ENCODE measurements around the gene RAB8B. TPM values are rescaled to one million over a fixed set of nuclear protein-coding genes. Genes with fewer than 3 reads are reported as not detected.

RAB8B gene
- total RNA-seq, 1 experiment from 2014 or later = 8.5 TPM

DNA sequence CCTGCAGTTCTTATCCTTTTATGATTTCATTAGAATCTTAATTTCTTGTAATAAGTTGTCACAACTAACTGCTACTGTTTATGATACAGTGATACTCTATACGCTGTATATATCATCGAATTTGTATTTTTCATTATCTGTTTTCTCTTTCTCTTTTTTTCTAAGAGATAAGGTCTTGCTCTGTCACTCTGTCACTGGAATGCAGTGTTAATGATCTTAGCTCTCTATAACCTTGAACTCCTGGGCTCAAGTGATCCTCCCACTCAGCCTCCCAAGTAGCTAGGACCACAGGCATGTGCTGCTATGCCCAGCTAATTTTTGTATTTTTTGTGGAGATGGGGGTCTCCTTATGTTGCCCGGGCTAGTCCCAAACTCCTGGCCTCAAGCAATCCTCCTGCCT lies 102.8 kb downstream of the RAB8B start:
- Histone ChIP-seq H3K9me3 (ENCODE audit: low read length) (no peaks in the 10 kb centered on the region), H4K20me1 (ENCODE audit: low read length) (no peaks in the 10 kb centered on the region), H3K4me1 (ENCODE audit: insufficient read depth, low read length) (peaks cover 5% of the 10 kb centered on the region; the same call in 1 of the 2 replicates), H3K9ac (ENCODE audit: low read length) (no peak overlapping the region), H3K27me3 (ENCODE audit: low read length) (no peaks in the 10 kb centered on the region), H3K79me2 (ENCODE audit: low read length) (no peaks in the 10 kb centered on the region), H3K4me3 (ENCODE audit: low read length) (no peak overlapping the region), H3K4me2 (ENCODE audit: low read length) (no peak overlapping the region), H3K27ac (ENCODE audit: low read length) (no peak overlapping the region), H2AFZ (ENCODE audit: low read length) (no peak overlapping the region), H3K9me2 (replicated peaks; ENCODE audit: low read length) (no peaks in the 10 kb centered on the region), H3K36me3 (ENCODE audit: low read depth, low read length) (no peaks in the 10 kb centered on the region), H3F3A (ENCODE audit: low read length, unreplicated experiment) (no peaks in the 10 kb centered on the region)
- ATAC-seq (no peak), DNase-seq (no peak)
- BruUV-seq (replicated peaks) = no TSS peak
- POLR2A ChIA-PET (ENCODE audit: unreplicated experiment) = no interaction called here
- no peak for TF ChIP-seq EZH2 (IDR thresholded peaks at IDR 0.05; ENCODE audit: low read length, unreplicated experiment)
- intact Hi-C loops (cut with micrococcal nuclease) = no loop called here
- CTCF ChIA-PET = interaction anchor here (1.7 kb wide), 1 partner anchor 111 kb away, joined by 12 read pairs; no protein-coding TSS in a partner anchor

DNA sequence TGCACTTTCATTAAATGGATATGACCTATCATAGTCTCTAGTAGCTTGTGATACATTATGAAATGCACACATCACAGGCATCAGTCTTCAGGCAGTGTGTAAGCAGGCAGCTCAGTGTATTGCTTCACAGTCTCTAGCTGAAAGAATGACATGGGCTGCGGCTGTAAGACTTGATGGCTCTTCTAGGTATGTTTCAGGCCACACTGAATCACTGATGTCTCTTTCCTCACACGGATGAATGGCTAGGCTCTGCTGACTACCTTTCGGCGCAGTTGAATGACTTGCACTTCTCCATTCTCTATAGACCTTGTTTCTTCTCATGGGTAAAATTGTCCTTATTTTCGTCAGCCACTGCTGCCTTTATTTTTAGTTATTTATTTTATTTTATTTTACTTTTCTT lies 103.4 kb downstream of the RAB8B start:
- no peak overlapping the region for H3K4me2 ChIP-seq (ENCODE audit: low read length)
- ATAC-seq = no peak
- no peaks in the 10 kb centered on the region for H3K27me3 ChIP-seq (ENCODE audit: low read length)
- no peaks in the 10 kb centered on the region for H3K36me3 ChIP-seq (ENCODE audit: low read depth, low read length)
- ChIA-PET CTCF (interaction anchor here (1.7 kb wide), 1 partner anchor 110 kb away, joined by 12 read pairs; no protein-coding TSS in a partner anchor), POLR2A (ENCODE audit: unreplicated experiment) (no interaction called here)
- H3K79me2 ChIP-seq (ENCODE audit: low read length) = no peaks in the 10 kb centered on the region
- H3K27ac ChIP-seq (ENCODE audit: low read length) = no peak overlapping the region
- TF ChIP-seq, protein P1, sequence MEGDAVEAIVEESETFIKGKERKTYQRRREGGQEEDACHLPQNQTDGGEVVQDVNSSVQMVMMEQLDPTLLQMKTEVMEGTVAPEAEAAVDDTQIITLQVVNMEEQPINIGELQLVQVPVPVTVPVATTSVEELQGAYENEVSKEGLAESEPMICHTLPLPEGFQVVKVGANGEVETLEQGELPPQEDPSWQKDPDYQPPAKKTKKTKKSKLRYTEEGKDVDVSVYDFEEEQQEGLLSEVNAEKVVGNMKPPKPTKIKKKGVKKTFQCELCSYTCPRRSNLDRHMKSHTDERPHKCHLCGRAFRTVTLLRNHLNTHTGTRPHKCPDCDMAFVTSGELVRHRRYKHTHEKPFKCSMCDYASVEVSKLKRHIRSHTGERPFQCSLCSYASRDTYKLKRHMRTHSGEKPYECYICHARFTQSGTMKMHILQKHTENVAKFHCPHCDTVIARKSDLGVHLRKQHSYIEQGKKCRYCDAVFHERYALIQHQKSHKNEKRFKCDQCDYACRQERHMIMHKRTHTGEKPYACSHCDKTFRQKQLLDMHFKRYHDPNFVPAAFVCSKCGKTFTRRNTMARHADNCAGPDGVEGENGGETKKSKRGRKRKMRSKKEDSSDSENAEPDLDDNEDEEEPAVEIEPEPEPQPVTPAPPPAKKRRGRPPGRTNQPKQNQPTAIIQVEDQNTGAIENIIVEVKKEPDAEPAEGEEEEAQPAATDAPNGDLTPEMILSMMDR (conservative IDR thresholded peaks at IDR 0.05; ENCODE audit: low read depth, low read length) = no peak
- TF ChIP-seq EZH2phosphoT487 (IDR thresholded peaks at IDR 0.05; ENCODE audit: borderline replicate concordance, low read length) = no peak
- TF ChIP-seq EZH2 (IDR thresholded peaks at IDR 0.05; ENCODE audit: low read length, unreplicated experiment) = no peak
- no peaks in the 10 kb centered on the region for H4K20me1 ChIP-seq (ENCODE audit: low read length)
- no TSS peak for BruUV-seq (replicated peaks)
- H3K9ac ChIP-seq (ENCODE audit: low read length) = no peak overlapping the region
- no peak for DNase-seq
- no peaks in the 10 kb centered on the region for H3F3A ChIP-seq (ENCODE audit: low read length, unreplicated experiment)
- H3K9me2 ChIP-seq (replicated peaks; ENCODE audit: low read length) = no peaks in the 10 kb centered on the region
- no peaks in the 10 kb centered on the region for H3K9me3 ChIP-seq (ENCODE audit: low read length)
- H3K4me1 ChIP-seq (ENCODE audit: insufficient read depth, low read length) = peaks cover 5% of the 10 kb centered on the region; the same call in 1 of the 2 replicates
- intact Hi-C loops (cut with micrococcal nuclease) = no loop called here
- H2AFZ ChIP-seq (ENCODE audit: low read length) = no peak overlapping the region
- H3K4me3 ChIP-seq (ENCODE audit: low read length) = no peak overlapping the region

DNA sequence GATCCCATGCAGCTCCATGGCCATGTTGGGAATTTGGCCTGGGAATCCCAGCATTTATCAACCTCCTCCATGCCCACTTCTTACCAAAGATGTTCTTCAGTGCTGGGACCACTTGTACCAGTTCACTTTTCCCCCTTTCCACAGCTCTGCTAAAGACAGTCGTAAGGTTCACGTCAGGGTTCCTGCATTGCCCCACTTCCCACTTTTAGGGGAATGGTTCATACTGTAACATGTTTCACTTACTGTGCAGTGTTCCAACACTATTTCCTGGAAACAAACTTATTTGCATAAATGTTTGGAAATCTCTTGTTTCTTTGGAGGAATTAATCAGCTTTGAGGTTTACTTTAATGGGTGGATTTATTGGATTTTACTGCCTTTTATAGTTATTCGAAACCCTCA lies 105.0 kb downstream of the RAB8B start:
- no peaks in the 10 kb centered on the region for H3K9me3 ChIP-seq (ENCODE audit: low read length)
- H3K4me1 ChIP-seq (ENCODE audit: insufficient read depth, low read length) = peaks cover 5% of the 10 kb centered on the region; the same call in 1 of the 2 replicates
- no peak overlapping the region for H3K4me3 ChIP-seq (ENCODE audit: low read length)
- no peaks in the 10 kb centered on the region for H3K36me3 ChIP-seq (ENCODE audit: low read depth, low read length)
- no peak overlapping the region for H2AFZ ChIP-seq (ENCODE audit: low read length)
- intact Hi-C loops (cut with micrococcal nuclease) = no loop called here
- no peaks in the 10 kb centered on the region for H3K27me3 ChIP-seq (ENCODE audit: low read length)
- ChIA-PET CTCF (no interaction called here), POLR2A (ENCODE audit: unreplicated experiment) (no interaction called here)
- ATAC-seq = no peak
- no peak overlapping the region for H3K9ac ChIP-seq (ENCODE audit: low read length)
- H3F3A ChIP-seq (ENCODE audit: low read length, unreplicated experiment) = no peaks in the 10 kb centered on the region
- H4K20me1 ChIP-seq (ENCODE audit: low read length) = no peaks in the 10 kb centered on the region
- DNase-seq = no peak
- H3K4me2 ChIP-seq (ENCODE audit: low read length) = no peak overlapping the region
- no TSS peak for BruUV-seq (replicated peaks)
- no peak overlapping the region for H3K27ac ChIP-seq (ENCODE audit: low read length)
- H3K9me2 ChIP-seq (replicated peaks; ENCODE audit: low read length) = no peaks in the 10 kb centered on the region
- H3K79me2 ChIP-seq (ENCODE audit: low read length) = no peaks in the 10 kb centered on the region
- no peak for TF ChIP-seq EZH2phosphoT487 (IDR thresholded peaks at IDR 0.05; ENCODE audit: borderline replicate concordance, low read length)
- TF ChIP-seq EZH2 (IDR thresholded peaks at IDR 0.05; ENCODE audit: low read length, unreplicated experiment) = no peak
- TF ChIP-seq, protein P1 (conservative IDR thresholded peaks at IDR 0.05; ENCODE audit: low read depth, low read length) = no peak
